Loucy (cell line): ENCODE results near the gene ZNF230.

Experiments
- H2AFZ ChIP-seq: fragments of 200-600 bp; sonication (generic); 2 replicates; pipeline ENCODE4 v1.6.0; 2016; ENCODE audit warnings: antibody characterized with exemption, mild to moderate bottlenecking, low read length, moderate library complexity
- H3F3A ChIP-seq: fragments of 200-600 bp; 2 replicates; pipeline ENCODE4 v1.6.0; 2016; ENCODE audit warnings: antibody characterized with exemption, low read depth, mild to moderate bottlenecking
- H3K27me3 ChIP-seq: fragments of 200-600 bp; sonication (generic); 2 replicates; pipeline ENCODE4 v1.6.1; 2014; ENCODE audit warnings: low read length, mild to moderate bottlenecking; ENCODE audit not compliant: insufficient read depth, poor library complexity, severe bottlenecking
- H3K36me3 ChIP-seq: fragments of 200-600 bp; sonication (generic); 2 replicates; pipeline ENCODE4 v1.6.1; 2016; ENCODE audit warnings: low read length; ENCODE audit not compliant: insufficient read depth
- H3K4me1 ChIP-seq: fragments of 200-600 bp; sonication (generic); 2 replicates; pipeline ENCODE4 v1.5.1; 2014; ENCODE audit warnings: low read length, mild to moderate bottlenecking; ENCODE audit not compliant: insufficient read depth, poor library complexity, severe bottlenecking
- H3K4me2 ChIP-seq: fragments of 200-600 bp; sonication (generic); 2 replicates; pipeline ENCODE4 v1.6.0; 2014; ENCODE audit warnings: antibody characterized with exemption, low read length, low read depth, mild to moderate bottlenecking; ENCODE audit not compliant: poor library complexity, severe bottlenecking
- H3K4me3 ChIP-seq: fragments of 200-600 bp; sonication (generic); 2 replicates; pipeline ENCODE4 v1.5.1; 2014; ENCODE audit warnings: low read length, mild to moderate bottlenecking, mixed read lengths; ENCODE audit not compliant: poor library complexity, severe bottlenecking
- H3K79me2 ChIP-seq: fragments of 200-600 bp; sonication (generic); 2 replicates; pipeline ENCODE4 v1.6.1; 2014; ENCODE audit warnings: low read length; ENCODE audit not compliant: insufficient read depth
- H3K9ac ChIP-seq: fragments of 200-600 bp; sonication (generic); 2 replicates; pipeline ENCODE4 v1.6.0; 2014; ENCODE audit warnings: mild to moderate bottlenecking, low read depth, low read length, moderate library complexity; ENCODE audit not compliant: poor library complexity, severe bottlenecking
- H3K9me2 ChIP-seq: fragments of 200-600 bp; sonication (generic); replicated peaks from 2 replicates; pipeline ENCODE4 v1.6.1; 2016; ENCODE audit warnings: low read depth, low read length, mixed read lengths
- H3K9me3 ChIP-seq: fragments of 200-600 bp; sonication (generic); 2 replicates; pipeline ENCODE4 v1.6.1; 2014; ENCODE audit warnings: mild to moderate bottlenecking, antibody characterized with exemption, low read length, low read depth; ENCODE audit not compliant: insufficient read depth
- H4K20me1 ChIP-seq: fragments of 200-600 bp; sonication (generic); 2 replicates; pipeline ENCODE4 v1.6.0; 2014; ENCODE audit warnings: antibody characterized with exemption, low read length, mild to moderate bottlenecking; ENCODE audit not compliant: insufficient read depth, poor library complexity, severe bottlenecking
- EZH2phosphoT487 ChIP-seq: fragments of 200-600 bp; IDR thresholded peaks from 2 replicates; pipeline ENCODE4 v1.6.1; 2018; ENCODE audit warnings: antibody characterized with exemption, mild to moderate bottlenecking, moderate library complexity, borderline replicate concordance
- TF ChIP-seq, protein P1 (sequence below): fragments of 200-600 bp; sonication (generic); conservative IDR thresholded peaks from 2 replicates; pipeline ENCODE4 v1.5.1; 2014; ENCODE audit warnings: mild to moderate bottlenecking, antibody characterized with exemption, low read length

ZNF230 gene

GRCh38 chr19:44055870-44056269 lies 53.1 kb downstream of the ZNF230 start:
- H3K36me3 ChIP-seq: no peaks in the 10 kb centered on the region
- H3F3A ChIP-seq: no peaks in the 10 kb centered on the region
- H3K9me3 ChIP-seq: no peaks in the 10 kb centered on the region
- no peaks in the 10 kb centered on the region for H3K79me2 ChIP-seq
- no peak overlapping the region for H3K4me3 ChIP-seq
- no peaks in the 10 kb centered on the region for H3K9me2 ChIP-seq
- no peak overlapping the region for H3K9ac ChIP-seq
- TF ChIP-seq EZH2phosphoT487: no peak
- TF ChIP-seq, protein P1, sequence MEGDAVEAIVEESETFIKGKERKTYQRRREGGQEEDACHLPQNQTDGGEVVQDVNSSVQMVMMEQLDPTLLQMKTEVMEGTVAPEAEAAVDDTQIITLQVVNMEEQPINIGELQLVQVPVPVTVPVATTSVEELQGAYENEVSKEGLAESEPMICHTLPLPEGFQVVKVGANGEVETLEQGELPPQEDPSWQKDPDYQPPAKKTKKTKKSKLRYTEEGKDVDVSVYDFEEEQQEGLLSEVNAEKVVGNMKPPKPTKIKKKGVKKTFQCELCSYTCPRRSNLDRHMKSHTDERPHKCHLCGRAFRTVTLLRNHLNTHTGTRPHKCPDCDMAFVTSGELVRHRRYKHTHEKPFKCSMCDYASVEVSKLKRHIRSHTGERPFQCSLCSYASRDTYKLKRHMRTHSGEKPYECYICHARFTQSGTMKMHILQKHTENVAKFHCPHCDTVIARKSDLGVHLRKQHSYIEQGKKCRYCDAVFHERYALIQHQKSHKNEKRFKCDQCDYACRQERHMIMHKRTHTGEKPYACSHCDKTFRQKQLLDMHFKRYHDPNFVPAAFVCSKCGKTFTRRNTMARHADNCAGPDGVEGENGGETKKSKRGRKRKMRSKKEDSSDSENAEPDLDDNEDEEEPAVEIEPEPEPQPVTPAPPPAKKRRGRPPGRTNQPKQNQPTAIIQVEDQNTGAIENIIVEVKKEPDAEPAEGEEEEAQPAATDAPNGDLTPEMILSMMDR: peak; percentile 33
- H3K27me3 ChIP-seq: no peaks in the 10 kb centered on the region
- H4K20me1 ChIP-seq: no peaks in the 10 kb centered on the region
- no peak overlapping the region for H3K4me2 ChIP-seq
- no peaks in the 10 kb centered on the region for H3K4me1 ChIP-seq
- H2AFZ ChIP-seq: no peak overlapping the region

DNA sequence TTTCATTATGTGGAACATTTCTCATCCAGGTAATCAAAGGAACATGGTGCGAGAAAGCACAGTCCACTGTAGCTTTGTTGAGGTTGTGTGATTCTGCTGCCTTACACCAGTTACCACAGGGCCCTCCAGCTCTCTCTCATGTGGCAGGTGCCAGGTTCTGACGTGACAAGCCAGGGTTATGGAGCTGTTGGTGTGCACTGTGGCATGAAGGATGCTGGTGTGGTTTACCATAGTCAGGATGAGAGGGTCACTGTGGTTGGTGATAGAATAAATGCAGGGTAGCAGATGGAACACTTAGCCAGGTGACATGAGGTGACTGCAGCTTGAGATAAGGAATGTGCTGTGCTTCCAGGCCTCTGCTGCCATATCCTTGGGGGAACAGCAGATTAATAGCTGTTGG lies 56.5 kb downstream of the ZNF230 start:
- no peaks in the 10 kb centered on the region for H3K27me3 ChIP-seq
- H3K79me2 ChIP-seq: no peaks in the 10 kb centered on the region
- no peaks in the 10 kb centered on the region for H3K9me3 ChIP-seq
- H3K4me2 ChIP-seq: no peak overlapping the region
- H4K20me1 ChIP-seq: no peaks in the 10 kb centered on the region
- H2AFZ ChIP-seq: no peak overlapping the region
- no peak overlapping the region for H3K9ac ChIP-seq
- H3K9me2 ChIP-seq: no peaks in the 10 kb centered on the region
- TF ChIP-seq, protein P1: no peak
- no peak for TF ChIP-seq EZH2phosphoT487
- no peaks in the 10 kb centered on the region for H3K4me1 ChIP-seq
- no peaks in the 10 kb centered on the region for H3K36me3 ChIP-seq
- no peaks in the 10 kb centered on the region for H3F3A ChIP-seq
- no peak overlapping the region for H3K4me3 ChIP-seq

- H3K4me1 ChIP-seq: no peaks in the 10 kb centered on the region
- H3K36me3 ChIP-seq: no peaks in the 10 kb centered on the region
- H3K9me2 ChIP-seq: no peaks in the 10 kb centered on the region
- H3K9me3 ChIP-seq: peaks cover 4% of the 10 kb centered on the region; the same call in 1 of the 2 replicates
- no peaks in the 10 kb centered on the region for H3F3A ChIP-seq
- no peak overlapping the region for H3K4me2 ChIP-seq
- H3K4me3 ChIP-seq: no peak overlapping the region
- no peak overlapping the region for H3K9ac ChIP-seq
- no peaks in the 10 kb centered on the region for H3K79me2 ChIP-seq
- no peak overlapping the region for H2AFZ ChIP-seq
- TF ChIP-seq, protein P1: no peak
- no peak for TF ChIP-seq EZH2phosphoT487
- H4K20me1 ChIP-seq: no peaks in the 10 kb centered on the region
- H3K27me3 ChIP-seq: no peaks in the 10 kb centered on the region
Measured at GRCh38 chr19:44061038-44061437, 58.3 kb downstream of the ZNF230 start.
